ENCODE results near the gene GPR173.

Gene GPR173

DNA sequence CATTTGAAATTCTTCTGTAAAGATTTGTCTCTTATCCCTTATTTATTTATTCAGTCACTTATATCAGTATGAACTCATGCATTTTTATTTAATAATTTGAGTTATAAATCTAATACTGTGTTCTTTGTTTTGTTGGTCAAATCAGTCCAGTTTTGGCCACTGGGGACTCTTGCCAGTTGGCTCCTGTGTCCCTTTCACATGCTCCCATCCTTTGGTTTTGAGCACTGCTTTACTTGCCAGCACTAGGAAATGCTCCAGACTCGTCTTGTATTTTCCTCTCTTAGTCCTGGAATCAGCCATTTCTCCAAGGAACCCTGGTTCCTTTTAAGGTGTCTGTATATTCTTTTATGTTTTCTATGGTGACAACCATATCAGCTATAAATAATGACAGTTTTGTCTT lies 73.4 kb downstream of the GPR173 start:
- no peak for TF ChIP-seq YY1 (IDR thresholded peaks at IDR 0.05; ENCODE audit: insufficient read depth, insufficient read length)
- no peak for TF ChIP-seq SUZ12 (IDR thresholded peaks at IDR 0.05; ENCODE audit: extremely low read depth, insufficient read depth, insufficient read length)
- no peak for TF ChIP-seq ZNF274 (IDR thresholded peaks at IDR 0.05; ENCODE audit: low read depth, low read length)
- Histone ChIP-seq H3K4me3 (ENCODE audit: insufficient read length, low read depth) (no peak overlapping the region), H3K27me3 (ENCODE audit: insufficient read depth, insufficient read length) (no peaks in the 10 kb centered on the region), H3K4me1 (ENCODE audit: insufficient read depth, insufficient read length) (no peaks in the 10 kb centered on the region), H3K36me3 (ENCODE audit: insufficient read depth, insufficient read length, low read length) (peaks cover 5% of the 10 kb centered on the region), H3K9ac (ENCODE audit: insufficient read length, low read depth) (no peak overlapping the region), H3K9me3 (ENCODE audit: insufficient read depth, low read length) (no peaks in the 10 kb centered on the region)
- DNase-seq (ENCODE audit: low read depth, low spot score) = no peak

GRCh38 chrX:53125506-53125905 lies 76.9 kb downstream of the GPR173 start:
- no peaks in the 10 kb centered on the region for H3K4me1 ChIP-seq (ENCODE audit: insufficient read depth, insufficient read length)
- H3K27me3 ChIP-seq (ENCODE audit: insufficient read depth, insufficient read length) = no peaks in the 10 kb centered on the region
- H3K9me3 ChIP-seq (ENCODE audit: insufficient read depth, low read length) = no peaks in the 10 kb centered on the region
- H3K4me3 ChIP-seq (ENCODE audit: insufficient read length, low read depth) = no peak overlapping the region
- peaks cover 5% of the 10 kb centered on the region for H3K36me3 ChIP-seq (ENCODE audit: insufficient read depth, insufficient read length, low read length)
- H3K9ac ChIP-seq (ENCODE audit: insufficient read length, low read depth) = no peak overlapping the region
- DNase-seq (ENCODE audit: low read depth, low spot score) = no peak
- TF ChIP-seq SUZ12 (IDR thresholded peaks at IDR 0.05; ENCODE audit: extremely low read depth, insufficient read depth, insufficient read length) (no peak), YY1 (IDR thresholded peaks at IDR 0.05; ENCODE audit: insufficient read depth, insufficient read length) (no peak), ZNF274 (IDR thresholded peaks at IDR 0.05; ENCODE audit: low read depth, low read length) (no peak)

DNA sequence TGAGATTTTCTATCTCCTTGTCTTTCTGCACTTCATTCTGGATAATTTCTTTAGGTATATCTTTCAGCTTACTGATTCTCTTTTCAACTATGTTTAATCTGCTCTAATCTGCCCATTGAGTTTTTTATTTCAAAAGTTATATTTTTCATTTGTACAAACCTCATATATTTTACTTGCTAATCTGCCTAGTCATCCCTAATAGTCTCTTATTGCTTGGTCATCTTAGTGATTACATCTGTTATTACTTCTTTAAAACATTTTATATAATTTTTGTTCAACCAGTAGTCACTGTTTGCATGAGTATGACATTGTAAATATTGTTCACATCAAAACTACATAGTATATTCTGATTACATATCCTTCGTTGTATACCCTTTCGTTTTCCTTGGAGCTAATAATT lies 77.8 kb downstream of the GPR173 start:
- Histone ChIP-seq H3K27me3 (ENCODE audit: insufficient read depth, insufficient read length) (no peaks in the 10 kb centered on the region), H3K4me1 (ENCODE audit: insufficient read depth, insufficient read length) (no peaks in the 10 kb centered on the region), H3K9me3 (ENCODE audit: insufficient read depth, low read length) (no peaks in the 10 kb centered on the region), H3K36me3 (ENCODE audit: insufficient read depth, insufficient read length, low read length) (peaks cover 5% of the 10 kb centered on the region), H3K9ac (ENCODE audit: insufficient read length, low read depth) (no peak overlapping the region), H3K4me3 (ENCODE audit: insufficient read length, low read depth) (no peak overlapping the region)
- TF ChIP-seq ZNF274 (IDR thresholded peaks at IDR 0.05; ENCODE audit: low read depth, low read length) (no peak), YY1 (IDR thresholded peaks at IDR 0.05; ENCODE audit: insufficient read depth, insufficient read length) (no peak), SUZ12 (IDR thresholded peaks at IDR 0.05; ENCODE audit: extremely low read depth, insufficient read depth, insufficient read length) (no peak)
- no peak for DNase-seq (ENCODE audit: low read depth, low spot score)

- Histone ChIP-seq H3K4me3 (ENCODE audit: insufficient read length, low read depth) (no peak overlapping the region), H3K36me3 (ENCODE audit: insufficient read depth, insufficient read length, low read length) (peaks cover 5% of the 10 kb centered on the region), H3K4me1 (ENCODE audit: insufficient read depth, insufficient read length) (no peaks in the 10 kb centered on the region), H3K27me3 (ENCODE audit: insufficient read depth, insufficient read length) (no peaks in the 10 kb centered on the region), H3K9me3 (ENCODE audit: insufficient read depth, low read length) (no peaks in the 10 kb centered on the region), H3K9ac (ENCODE audit: insufficient read length, low read depth) (no peak overlapping the region)
- no peak for TF ChIP-seq ZNF274 (IDR thresholded peaks at IDR 0.05; ENCODE audit: low read depth, low read length)
- TF ChIP-seq SUZ12 (IDR thresholded peaks at IDR 0.05; ENCODE audit: extremely low read depth, insufficient read depth, insufficient read length) = no peak
- TF ChIP-seq YY1 (IDR thresholded peaks at IDR 0.05; ENCODE audit: insufficient read depth, insufficient read length) = no peak
- no peak for DNase-seq (ENCODE audit: low read depth, low spot score)
These were observed 79.6 kb downstream of the GPR173 start for GRCh38 chrX:53128097-53128749.

Measured in NT2/D1 (cell line).